Endothelial cell (in vitro differentiated cells): ENCODE results near the gene SETD5. TPM values are rescaled to one million over a fixed set of nuclear protein-coding genes. Genes with fewer than 3 reads are reported as not detected.
A peak's percentile ranks its signal among the peaks of the same experiment; 100 is the strongest.

Experiments used
- DNase-seq: peaks from one replicate; pipeline ENCODE4 v3.0.0; 2021; ENCODE audit warnings: low spot score
- H3K27ac Mint-ChIP-seq: one replicate; pipeline ENCODE4 v1.8.0; 2021; ENCODE audit warnings: mixed read lengths, inconsistent platforms; ENCODE audit not compliant: unreplicated experiment
- H3K27me3 Mint-ChIP-seq: one replicate; pipeline ENCODE4 v1.8.0; 2021; ENCODE audit warnings: mild to moderate bottlenecking, moderate library complexity, mixed read lengths, inconsistent platforms; ENCODE audit not compliant: unreplicated experiment
- H3K36me3 Mint-ChIP-seq: one replicate; pipeline ENCODE4 v1.8.0; 2021; ENCODE audit warnings: mild to moderate bottlenecking, low read depth, mixed read lengths, inconsistent platforms; ENCODE audit not compliant: unreplicated experiment
- H3K4me1 Mint-ChIP-seq: one replicate; pipeline ENCODE4 v1.8.0; 2021; ENCODE audit warnings: mild to moderate bottlenecking, mixed read lengths, inconsistent platforms; ENCODE audit not compliant: unreplicated experiment
- H3K4me3 Mint-ChIP-seq: one replicate; pipeline ENCODE4 v1.8.0; 2021; ENCODE audit warnings: mild to moderate bottlenecking, mixed read lengths, inconsistent platforms; ENCODE audit not compliant: unreplicated experiment
- H3K9me3 Mint-ChIP-seq: one replicate; pipeline ENCODE4 v1.8.0; 2021; ENCODE audit warnings: mixed read lengths, inconsistent platforms; ENCODE audit not compliant: unreplicated experiment
- CTCF ChIP-seq: fragments of 200-600 bp; sonication (generic); IDR thresholded peaks from one replicate; pipeline ENCODE4 v1.5.0; 2021; ENCODE audit warnings: antibody characterized with exemption; ENCODE audit not compliant: unreplicated experiment
- total RNA-seq: library from RNA; stranded (reverse); fragmentation: NEBNext Ultra II Directional; extraction: Animal tissue kit (Norgen Biotek cat#: 25700); gene quantifications from one replicate; pipeline ENCODE4 v1.2.1, GENCODE V29; 2021; ENCODE audit not compliant: unreplicated experiment

The SETD5 gene
- total RNA-seq, 1 donor from 2014 or later, result 246 TPM

GRCh38 chr3:9399746-9400145 lies 2.3 kb downstream of the SETD5 start:
- H3K4me3 Mint-ChIP-seq, result peak overlapping the region; percentile 100
- no peak for TF ChIP-seq CTCF
- DNase-seq, result peak; percentile 60
- H3K27me3 Mint-ChIP-seq, result peaks cover 39% of the 10 kb centered on the region
- H3K4me1 Mint-ChIP-seq, result peaks cover 67% of the 10 kb centered on the region
- no peaks in the 10 kb centered on the region for H3K9me3 Mint-ChIP-seq
- peaks cover 32% of the 10 kb centered on the region for H3K36me3 Mint-ChIP-seq
- H3K27ac Mint-ChIP-seq, result peak overlapping the region; percentile 100

- no peak for DNase-seq
- Mint-ChIP-seq H3K4me3 (peak overlapping the region; percentile 100), H3K27me3 (peaks cover 32% of the 10 kb centered on the region), H3K4me1 (peaks cover 64% of the 10 kb centered on the region), H3K9me3 (no peaks in the 10 kb centered on the region), H3K27ac (peak overlapping the region; percentile 100), H3K36me3 (peaks cover 23% of the 10 kb centered on the region)
- TF ChIP-seq CTCF, result no peak
Measured at GRCh38 chr3:9400616-9401015, 3.2 kb downstream of the SETD5 start.

GRCh38 chr3:9401986-9402385 lies 4.6 kb downstream of the SETD5 start:
- TF ChIP-seq CTCF, result no peak
- Mint-ChIP-seq H3K27me3 (peaks cover 21% of the 10 kb centered on the region), H3K4me3 (peak overlapping the region; percentile 4), H3K9me3 (no peaks in the 10 kb centered on the region), H3K27ac (peak overlapping the region; percentile 98), H3K4me1 (peaks cover 67% of the 10 kb centered on the region), H3K36me3 (peaks cover 18% of the 10 kb centered on the region)
- no peak for DNase-seq

GRCh38 chr3:9402410-9403228 lies 5.2 kb downstream of the SETD5 start:
- TF ChIP-seq CTCF, result no peak
- peaks cover 65% of the 10 kb centered on the region for H3K4me1 Mint-ChIP-seq
- peak; percentile 64 for DNase-seq

GRCh38 chr3:9403463-9403862 lies 6.0 kb downstream of the SETD5 start:
- TF ChIP-seq CTCF, result no peak
- peaks cover 13% of the 10 kb centered on the region for H3K36me3 Mint-ChIP-seq
- H3K27me3 Mint-ChIP-seq, result peaks cover 12% of the 10 kb centered on the region
- H3K9me3 Mint-ChIP-seq, result no peaks in the 10 kb centered on the region
- H3K4me1 Mint-ChIP-seq, result peaks cover 60% of the 10 kb centered on the region
- peak overlapping the region; percentile 67 for H3K4me3 Mint-ChIP-seq
- peak overlapping the region; percentile 98 for H3K27ac Mint-ChIP-seq
- DNase-seq, result no peak

More at GRCh38 chr3:9402410-9403228, 5.2 kb downstream of the SETD5 start:
- Mint-ChIP-seq H3K9me3 (no peaks in the 10 kb centered on the region), H3K27me3 (peaks cover 18% of the 10 kb centered on the region), H3K4me3 (peak overlapping the region; percentile 83), H3K27ac (peak overlapping the region; percentile 98), H3K36me3 (peaks cover 18% of the 10 kb centered on the region)
